Lower lobe of right lung (tissue), 2 donors: ENCODE measurements around the gene GFI1. TPM values are rescaled to one million over a fixed set of nuclear protein-coding genes. Genes with fewer than 3 reads are reported as not detected.

Experiments
- ATAC-seq, 2 donors: fragments of 200-7000 bp; cut with Tn5 transposase; one replicate each; pipeline ENCODE4 v1.9.1; 2020 to 2022; ENCODE audit warnings: mild to moderate bottlenecking in 2 of 2, moderate library complexity in 2 of 2
- DNase-seq: peaks from one replicate; pipeline ENCODE4 v3.0.0-alpha.2; 2020
- H3K27ac ChIP-seq: fragments of 200-600 bp; one replicate; pipeline ENCODE4 v1.8.0; 2022
- H3K27me3 ChIP-seq: fragments of 200-600 bp; one replicate; pipeline ENCODE4 v1.8.0; 2022; ENCODE audit warnings: low read depth
- H3K36me3 ChIP-seq: fragments of 200-600 bp; one replicate; pipeline ENCODE4 v1.8.0; 2022; ENCODE audit warnings: mild to moderate bottlenecking
- H3K4me1 ChIP-seq: fragments of 200-600 bp; one replicate; pipeline ENCODE4 v1.8.0; 2022
- H3K4me3 ChIP-seq: fragments of 200-600 bp; one replicate; pipeline ENCODE4 v1.8.0; 2022; ENCODE audit warnings: mild to moderate bottlenecking
- H3K9me3 ChIP-seq: fragments of 200-600 bp; one replicate; pipeline ENCODE4 v1.8.0; 2022
- intact Hi-C: fragments of 100-400 bp; cut with DNase I; formaldehyde crosslinking; loops from one replicate; pipeline ENCODE4 v1.11.0; 2022
- total RNA-seq: library from RNA; stranded (reverse); fragmentation: NEBNext Ultra II Directional; extraction: Animal tissue kit (Norgen Biotek cat#: 25700); gene quantifications from one replicate; pipeline ENCODE4 v1.2.1, GENCODE V29; 2021
- TF ChIP-seq, protein P1 (sequence below): fragments of 200-600 bp; IDR thresholded peaks from one replicate; pipeline ENCODE4 v1.8.0; 2022; ENCODE audit warnings: antibody characterized with exemption, mild to moderate bottlenecking
- donor health status: DM: no; HTN: yes; CAD: no; lungs with severe emphysema.

GFI1 gene
- total RNA-seq, 1 donor from 2014 or later: 3.3 TPM

DNA sequence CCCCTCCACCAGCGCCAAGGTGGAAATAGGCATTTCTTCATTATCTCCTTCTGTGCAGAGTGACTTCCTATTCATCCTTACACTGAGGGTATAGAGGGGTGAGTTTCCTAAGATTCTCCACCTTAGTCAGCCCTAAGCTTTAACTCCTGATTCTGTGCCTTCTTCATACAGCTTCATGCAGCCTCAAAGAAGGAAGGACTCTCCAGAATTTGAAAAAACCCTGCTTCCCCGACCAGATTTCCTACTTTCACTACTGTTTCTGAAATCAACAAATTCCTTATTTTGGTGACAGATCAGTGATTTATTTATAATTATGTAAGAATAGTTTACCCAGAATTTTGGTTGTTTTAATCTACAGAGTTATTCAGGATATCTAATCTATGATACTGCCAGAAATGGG is 28.6 kb downstream of the GFI1 start:
- intact Hi-C loops: no loop called here
- Histone ChIP-seq H3K27ac (no peak overlapping the region), H3K4me1 (no peaks in the 10 kb centered on the region), H3K9me3 (no peaks in the 10 kb centered on the region), H3K4me3 (no peak overlapping the region), H3K27me3 (no peaks in the 10 kb centered on the region), H3K36me3 (no peaks in the 10 kb centered on the region)
- ATAC-seq: peak in 1 of 2 donors; percentile 19
- DNase-seq: no peak
- TF ChIP-seq, protein P1, sequence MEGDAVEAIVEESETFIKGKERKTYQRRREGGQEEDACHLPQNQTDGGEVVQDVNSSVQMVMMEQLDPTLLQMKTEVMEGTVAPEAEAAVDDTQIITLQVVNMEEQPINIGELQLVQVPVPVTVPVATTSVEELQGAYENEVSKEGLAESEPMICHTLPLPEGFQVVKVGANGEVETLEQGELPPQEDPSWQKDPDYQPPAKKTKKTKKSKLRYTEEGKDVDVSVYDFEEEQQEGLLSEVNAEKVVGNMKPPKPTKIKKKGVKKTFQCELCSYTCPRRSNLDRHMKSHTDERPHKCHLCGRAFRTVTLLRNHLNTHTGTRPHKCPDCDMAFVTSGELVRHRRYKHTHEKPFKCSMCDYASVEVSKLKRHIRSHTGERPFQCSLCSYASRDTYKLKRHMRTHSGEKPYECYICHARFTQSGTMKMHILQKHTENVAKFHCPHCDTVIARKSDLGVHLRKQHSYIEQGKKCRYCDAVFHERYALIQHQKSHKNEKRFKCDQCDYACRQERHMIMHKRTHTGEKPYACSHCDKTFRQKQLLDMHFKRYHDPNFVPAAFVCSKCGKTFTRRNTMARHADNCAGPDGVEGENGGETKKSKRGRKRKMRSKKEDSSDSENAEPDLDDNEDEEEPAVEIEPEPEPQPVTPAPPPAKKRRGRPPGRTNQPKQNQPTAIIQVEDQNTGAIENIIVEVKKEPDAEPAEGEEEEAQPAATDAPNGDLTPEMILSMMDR: no peak

DNA sequence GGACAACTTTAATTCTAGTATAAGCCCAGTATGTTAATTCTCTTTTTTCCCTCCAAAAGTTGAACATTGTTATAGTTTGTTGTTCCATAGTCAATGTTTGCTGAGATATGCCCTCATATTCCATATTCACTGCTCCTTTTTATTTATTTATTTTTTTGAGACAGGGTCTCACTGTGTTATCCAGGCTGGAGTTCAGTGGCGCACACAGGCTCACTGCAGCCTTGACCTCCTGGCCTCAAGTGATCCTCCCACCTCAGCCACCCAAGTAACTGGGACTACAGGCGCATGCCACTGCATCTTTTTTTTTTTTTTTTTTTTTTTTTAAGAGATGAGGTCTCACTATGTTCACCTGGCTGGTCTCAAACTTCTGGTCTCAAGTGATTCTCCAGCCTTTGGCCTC is 38.7 kb downstream of the GFI1 start:
- no peaks in the 10 kb centered on the region for H3K4me1 ChIP-seq
- no peaks in the 10 kb centered on the region for H3K27me3 ChIP-seq
- H3K36me3 ChIP-seq: no peaks in the 10 kb centered on the region
- H3K27ac ChIP-seq: no peak overlapping the region
- DNase-seq (no peak), ATAC-seq (no peak)
- TF ChIP-seq, protein P1: no peak
- H3K4me3 ChIP-seq: no peak overlapping the region
- H3K9me3 ChIP-seq: no peaks in the 10 kb centered on the region
- intact Hi-C loops: no loop called here

DNA sequence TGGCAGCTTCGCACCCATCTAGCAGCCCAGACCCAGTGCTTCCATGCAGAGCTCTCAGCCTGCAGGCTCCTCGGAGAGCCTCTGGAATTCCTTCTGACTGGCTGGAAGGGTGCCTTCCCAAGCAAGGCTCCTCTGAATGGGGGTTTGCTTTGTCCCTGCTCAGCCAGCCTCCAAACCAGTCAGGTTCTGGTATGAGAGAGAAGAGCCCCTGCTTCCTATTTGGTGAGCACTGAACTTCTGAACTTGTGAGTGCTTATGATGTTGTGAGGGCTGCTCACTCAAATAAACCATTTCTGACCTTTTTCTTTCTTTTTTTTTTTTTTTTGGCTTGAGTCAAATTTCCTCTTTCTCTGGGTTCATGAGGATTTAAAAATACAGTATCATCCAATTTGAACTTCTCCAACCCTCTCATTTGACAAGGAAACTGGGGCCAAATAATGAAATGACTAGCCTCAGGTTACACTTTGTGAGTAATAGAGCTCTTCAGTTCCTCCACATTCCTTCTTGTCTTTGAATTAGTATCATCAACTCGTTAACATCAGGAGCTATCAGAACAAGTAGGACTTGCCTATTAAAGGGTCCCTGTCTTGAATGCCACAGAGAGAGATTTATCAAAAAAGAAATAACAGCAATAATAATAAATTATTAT is 39.6 kb downstream of the GFI1 start:
- TF ChIP-seq, protein P1: no peak
- H3K4me1 ChIP-seq: no peaks in the 10 kb centered on the region
- intact Hi-C loops: no loop called here

DNA sequence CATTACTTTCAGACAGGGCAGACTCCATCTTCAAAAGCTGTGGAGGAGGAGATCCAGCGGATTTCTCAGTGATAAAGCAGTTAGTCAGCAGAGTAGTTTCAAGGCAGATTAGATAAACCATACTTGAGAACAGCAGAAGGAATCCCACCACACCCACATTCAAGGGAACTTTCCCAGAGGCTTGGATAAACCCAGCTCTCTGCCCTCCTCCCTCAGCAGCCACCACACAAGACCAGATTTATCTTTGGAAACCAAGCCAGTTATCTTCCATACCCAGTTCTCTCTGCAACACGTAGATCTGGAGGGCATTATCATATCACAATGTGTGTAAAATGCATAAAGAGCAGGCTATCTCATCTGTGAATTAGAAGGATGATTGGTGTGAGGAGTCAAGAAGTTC is 40.2 kb downstream of the GFI1 start:
- TF ChIP-seq, protein P1: no peak
- Histone ChIP-seq H3K36me3 (no peaks in the 10 kb centered on the region), H3K9me3 (no peaks in the 10 kb centered on the region), H3K27me3 (no peaks in the 10 kb centered on the region), H3K4me1 (no peaks in the 10 kb centered on the region), H3K4me3 (no peak overlapping the region), H3K27ac (no peak overlapping the region)
- DNase-seq (no peak), ATAC-seq (no peak)
- intact Hi-C loops: no loop called here

More for the DNA sequence above, 39.6 kb downstream of the GFI1 start:
- DNase-seq (no peak), ATAC-seq (no peak)
- H3K27me3 ChIP-seq: no peaks in the 10 kb centered on the region
- H3K9me3 ChIP-seq: no peaks in the 10 kb centered on the region
- no peak overlapping the region for H3K27ac ChIP-seq
- no peak overlapping the region for H3K4me3 ChIP-seq
- no peaks in the 10 kb centered on the region for H3K36me3 ChIP-seq

DNA sequence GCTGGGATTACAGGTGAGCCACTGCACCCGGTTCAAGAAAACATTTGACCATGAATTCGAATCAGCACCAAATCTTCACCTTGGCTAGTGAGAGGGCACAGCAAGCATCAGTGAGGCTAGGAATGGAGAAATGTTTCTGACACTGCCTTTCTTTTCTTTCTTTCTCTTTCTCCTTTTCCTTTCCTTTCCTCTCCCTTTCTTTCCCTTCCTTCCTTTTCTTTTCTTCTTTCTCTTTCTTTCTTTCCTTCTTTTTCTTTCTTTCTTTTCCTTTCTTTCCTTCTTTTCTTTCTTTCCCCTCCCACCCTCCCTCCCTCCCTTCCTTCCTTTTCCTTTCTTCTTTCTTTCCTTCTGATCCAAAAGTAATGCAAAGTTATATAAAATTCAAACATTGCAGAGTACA is 40.9 kb downstream of the GFI1 start:
- no peaks in the 10 kb centered on the region for H3K9me3 ChIP-seq
- DNase-seq (no peak), ATAC-seq (no peak)
- H3K4me1 ChIP-seq: no peaks in the 10 kb centered on the region
- H3K27ac ChIP-seq: no peak overlapping the region
- TF ChIP-seq, protein P1: no peak
- H3K4me3 ChIP-seq: no peak overlapping the region
- intact Hi-C loops: no loop called here
- H3K27me3 ChIP-seq: no peaks in the 10 kb centered on the region
- no peaks in the 10 kb centered on the region for H3K36me3 ChIP-seq
